NCI-H2171 treated with DMSO at 0.1 percent for 48 hours (cell line): Measurements from ENCODE around the gene SEMA5A.
"Not testable (repeated sequence)": the region's sequence is repeated elsewhere in the genome, so short reads cannot be mapped to it uniquely, and the experiment has no call there.

Experiments
- DNase-seq: peaks from one replicate; lab custom pipeline; 2025; lab: John Stamatoyannopoulos, UW

SEMA5A gene

DNA sequence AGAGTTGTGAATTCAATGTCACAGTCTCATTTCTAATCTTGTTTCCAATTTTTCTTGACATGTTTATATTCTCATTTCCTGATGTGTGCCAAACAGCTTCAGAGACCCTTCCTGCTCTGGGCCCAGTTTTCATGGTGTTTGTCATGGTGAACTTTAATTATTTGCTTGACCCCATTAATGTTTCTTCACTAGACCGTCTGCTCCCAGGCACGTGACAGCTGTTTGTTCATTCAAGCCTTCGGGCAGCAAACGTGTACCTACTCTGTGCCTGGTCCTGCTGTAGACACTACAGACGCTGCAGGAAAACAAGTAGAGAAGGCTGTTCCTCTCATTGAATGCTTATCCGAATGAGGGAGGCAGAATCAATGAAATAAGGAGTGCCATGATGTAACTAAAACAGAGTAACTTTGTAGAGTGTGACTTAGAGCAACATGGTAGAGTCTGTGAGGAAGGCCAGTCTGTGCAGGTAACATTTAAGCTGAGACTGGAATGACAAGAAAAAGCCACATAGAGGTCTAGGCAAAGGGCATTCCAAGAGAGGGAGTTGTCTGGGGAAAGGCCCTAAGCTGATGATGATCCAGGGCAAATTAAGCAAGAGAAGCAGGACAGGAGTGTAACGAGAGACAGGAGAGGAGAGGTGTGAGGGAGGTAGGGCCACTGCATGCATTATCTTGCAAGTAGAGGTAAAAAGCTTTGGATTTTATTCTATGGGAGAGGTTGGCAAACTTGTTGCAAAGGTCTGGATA is 191.4 kb downstream of the SEMA5A start:
- no peak for DNase-seq

DNA sequence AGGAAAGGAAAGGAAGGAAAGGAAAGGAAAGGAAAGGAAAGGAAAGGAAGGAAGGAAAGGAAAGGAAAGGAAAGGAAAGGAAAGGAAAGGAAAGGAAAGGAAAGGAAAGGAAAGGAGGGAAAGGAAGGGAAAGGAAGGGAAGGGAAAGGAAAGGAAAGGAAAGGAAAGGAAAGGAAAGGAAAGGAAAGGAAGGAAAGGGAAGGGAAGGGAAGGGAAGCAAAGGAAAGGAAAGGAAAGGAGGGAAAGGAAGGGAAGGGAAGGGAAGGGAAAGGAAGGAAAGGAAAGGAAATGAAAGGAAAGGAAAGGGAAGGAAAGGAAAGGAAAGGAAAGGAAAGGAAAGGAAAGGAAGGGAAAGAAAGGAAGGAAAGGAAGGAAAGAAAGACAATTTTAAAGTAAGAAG is 192.8 kb downstream of the SEMA5A start:
- DNase-seq: not testable (repeated sequence)

DNA sequence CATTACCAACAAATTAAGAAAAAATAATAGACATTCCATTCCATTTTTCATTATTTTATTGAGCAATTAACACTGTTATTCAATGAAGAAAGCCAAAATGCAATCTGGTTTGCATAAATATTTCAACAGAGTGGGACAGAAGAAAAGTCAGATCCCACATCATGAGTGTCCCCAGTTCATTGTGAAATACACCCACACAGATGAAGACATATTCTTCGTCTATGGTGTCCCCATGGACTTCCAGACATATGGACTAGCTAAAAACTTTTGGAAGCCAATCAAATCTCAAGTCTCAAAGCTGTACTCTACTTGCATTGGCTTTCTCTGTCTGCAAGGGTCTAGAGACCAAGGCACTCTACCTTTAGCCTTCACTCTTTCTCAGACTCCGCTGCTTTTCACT is 194.3 kb downstream of the SEMA5A start:
- no peak for DNase-seq

DNA sequence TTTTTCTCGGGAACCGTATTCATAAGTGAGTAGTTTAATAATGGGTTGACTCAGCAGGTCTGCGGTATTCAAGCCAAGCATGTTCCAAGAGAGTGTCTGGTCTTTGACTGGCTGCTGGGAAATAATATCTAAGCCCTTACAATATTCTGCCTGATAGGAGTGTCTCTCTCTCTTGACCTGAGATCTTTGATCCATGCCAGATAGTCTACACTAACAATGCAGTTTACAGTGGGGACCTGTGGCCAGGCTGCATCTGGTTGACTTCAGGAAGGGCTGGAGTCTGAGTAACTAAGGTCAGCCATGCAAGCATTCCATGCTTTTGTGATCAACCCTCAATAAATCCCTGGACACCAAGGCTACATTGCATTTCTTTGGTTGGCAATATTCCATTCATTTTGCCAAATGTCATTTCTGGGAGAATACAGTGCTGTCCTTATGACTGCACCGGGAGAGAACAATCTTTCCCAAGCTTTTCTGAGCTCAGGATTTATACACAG is 195.5 kb downstream of the SEMA5A start:
- DNase-seq: no peak

DNA sequence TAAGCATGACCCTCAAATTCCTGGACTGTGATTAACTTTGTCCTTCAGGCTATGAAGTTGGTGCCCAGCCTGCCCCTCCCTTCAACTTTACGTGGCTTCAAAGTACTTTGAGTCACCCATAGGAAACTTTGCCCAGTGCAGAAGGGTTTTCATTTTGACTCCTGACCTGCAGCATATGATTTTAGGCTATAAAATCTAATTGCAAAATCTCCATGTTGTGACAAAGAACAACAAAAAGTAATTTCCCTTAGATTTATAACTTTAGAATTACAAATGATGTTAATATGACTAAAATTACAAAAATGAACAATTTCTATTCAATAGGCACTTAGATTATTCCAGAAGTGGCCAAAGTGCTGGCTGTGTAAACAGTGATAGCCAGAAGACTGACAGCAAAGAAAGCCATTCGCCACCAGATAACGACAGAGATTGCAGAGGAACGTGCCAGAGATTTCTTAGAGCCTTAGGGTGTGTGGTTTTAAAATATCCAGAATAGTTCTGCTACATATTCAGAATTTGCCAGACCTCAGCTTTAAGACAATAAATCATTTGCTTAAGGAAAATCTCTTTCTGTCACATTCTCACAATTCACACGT is 197.4 kb downstream of the SEMA5A start:
- no peak for DNase-seq

DNA sequence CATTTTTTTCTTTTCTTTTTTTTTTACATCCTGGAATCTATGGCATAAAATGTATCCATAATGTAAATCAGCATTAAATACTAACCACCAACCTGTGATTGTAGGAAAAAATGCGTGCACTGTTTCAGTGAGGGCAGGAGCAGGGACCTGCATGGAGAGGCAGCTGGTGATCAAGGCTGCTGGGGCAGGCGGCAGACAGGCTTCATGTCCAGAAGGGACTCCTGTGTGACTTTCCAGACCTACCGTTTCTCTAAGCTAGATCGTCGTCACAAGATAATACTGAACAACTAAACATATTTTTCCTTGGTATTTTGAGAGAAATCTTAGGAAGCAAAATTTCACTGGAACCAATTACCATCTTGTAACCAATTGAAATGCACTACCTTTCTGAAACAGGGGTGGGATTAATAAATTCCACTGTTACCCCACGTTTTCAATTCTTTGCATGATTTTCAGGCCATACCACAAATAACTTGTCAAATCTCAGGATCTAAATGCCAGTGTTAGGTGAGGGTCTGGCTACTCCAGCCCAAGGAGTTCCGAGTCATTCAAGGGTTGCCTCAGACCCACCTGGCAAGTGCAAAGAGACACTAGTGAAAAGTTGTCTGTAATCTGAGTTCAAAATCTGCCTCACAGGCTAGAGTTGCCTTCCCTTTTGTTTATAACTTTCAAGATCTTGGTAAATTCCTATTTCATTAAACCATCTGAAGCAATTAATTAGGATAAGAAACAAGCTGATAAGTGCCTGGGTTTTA is 198.2 kb downstream of the SEMA5A start:
- DNase-seq: no peak

DNA sequence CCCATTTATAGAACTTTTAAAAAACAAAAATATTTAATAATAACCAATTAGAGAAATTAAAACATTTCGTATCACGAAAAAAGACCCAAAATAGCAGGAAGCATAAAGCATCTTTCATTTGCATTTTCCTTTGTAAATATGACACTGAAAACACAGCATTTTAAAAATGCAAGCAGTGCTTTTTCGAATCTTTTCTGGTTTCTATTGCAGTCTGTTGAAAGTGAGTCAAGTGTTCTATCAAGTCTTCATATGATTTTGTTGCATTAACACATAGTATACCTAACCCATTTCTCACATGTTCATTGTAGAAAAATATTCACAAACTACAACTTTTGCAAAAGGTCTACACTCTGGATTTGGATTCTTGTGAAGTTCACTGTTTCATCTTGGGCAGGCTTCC is 198.8 kb downstream of the SEMA5A start:
- no peak for DNase-seq

DNA sequence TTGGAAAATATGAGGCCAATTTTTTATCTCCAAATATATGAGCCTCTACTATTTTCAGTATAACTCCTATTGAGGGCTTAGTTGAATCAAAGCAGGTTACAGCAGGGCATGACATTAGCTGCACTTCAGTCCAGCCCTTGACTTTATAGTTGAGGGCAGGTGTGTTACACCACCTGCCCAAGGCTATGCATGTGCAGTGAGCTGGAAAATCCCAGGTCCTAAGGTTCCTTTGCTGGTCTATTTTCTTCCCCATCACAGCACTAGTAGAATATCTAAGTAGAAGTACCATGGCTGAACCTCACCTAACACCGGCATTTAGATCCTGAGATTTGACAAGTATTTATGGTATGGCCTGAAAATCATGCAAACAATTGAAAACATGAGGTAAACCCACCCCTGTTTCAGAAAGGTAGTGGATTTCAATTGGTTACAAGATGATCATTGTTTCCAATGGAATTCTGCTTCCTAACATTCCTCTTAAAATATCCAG is 201.1 kb downstream of the SEMA5A start:
- DNase-seq: no peak

DNA sequence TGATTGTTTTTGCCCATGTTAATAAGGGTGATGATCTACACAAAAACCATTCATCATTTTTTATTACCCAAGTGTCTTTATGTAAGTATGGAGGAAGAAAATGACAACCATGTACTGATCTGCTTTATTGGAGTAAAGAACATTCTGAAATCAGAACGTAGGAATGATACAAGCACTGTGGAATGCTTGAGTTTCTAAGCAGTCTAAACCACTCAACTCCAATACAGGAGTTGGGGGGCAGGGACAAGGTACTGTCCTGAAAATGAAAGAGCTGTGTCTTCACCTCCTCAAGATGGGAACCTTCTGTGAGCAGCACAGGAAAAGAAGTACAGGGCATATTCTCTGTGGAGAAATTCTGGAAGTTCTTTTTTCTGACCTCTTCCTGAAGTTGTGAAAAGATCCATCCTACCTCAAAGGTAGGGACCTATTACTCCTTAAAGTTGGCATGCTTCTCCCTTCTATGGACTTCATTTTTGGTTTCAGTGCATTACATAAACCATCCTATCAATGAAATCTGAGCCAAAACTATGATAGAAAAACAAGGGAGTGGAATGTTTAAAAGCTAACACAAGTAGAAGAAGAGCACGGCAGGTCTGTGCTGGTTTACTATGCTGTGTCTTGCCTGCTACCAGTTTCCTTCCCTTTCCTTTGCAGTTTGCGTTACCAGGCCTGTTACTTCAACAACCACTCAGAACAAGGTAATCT is 202.6 kb downstream of the SEMA5A start:
- no peak for DNase-seq

DNA sequence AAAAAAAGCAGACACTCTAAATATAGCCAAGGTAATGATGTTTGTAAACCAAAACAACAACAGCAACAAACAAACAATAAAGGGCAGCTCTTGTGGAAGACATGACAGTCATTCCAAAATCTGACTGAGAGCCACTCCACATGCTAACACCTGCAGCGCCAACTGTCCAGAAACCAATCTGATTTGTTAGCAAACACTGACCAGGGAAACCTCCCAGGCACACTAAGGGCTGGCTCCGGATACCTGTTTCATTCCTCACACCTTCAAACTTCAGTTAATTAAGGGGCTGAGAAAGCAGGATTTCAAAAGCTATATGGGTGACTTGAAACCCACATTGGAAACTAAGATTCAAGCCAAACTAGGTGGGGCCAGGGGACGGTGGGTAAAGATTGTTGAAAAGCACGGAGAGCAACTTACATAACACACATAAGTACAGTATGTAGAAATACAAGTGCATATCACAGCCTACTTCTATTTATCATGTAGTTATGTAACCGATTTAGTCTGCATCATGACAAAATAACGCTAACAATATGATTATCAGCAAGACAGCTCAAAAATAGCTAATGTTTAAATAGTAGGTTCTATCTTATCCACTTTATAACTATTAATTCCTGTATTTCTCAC is 203.6 kb downstream of the SEMA5A start:
- DNase-seq: no peak

DNA sequence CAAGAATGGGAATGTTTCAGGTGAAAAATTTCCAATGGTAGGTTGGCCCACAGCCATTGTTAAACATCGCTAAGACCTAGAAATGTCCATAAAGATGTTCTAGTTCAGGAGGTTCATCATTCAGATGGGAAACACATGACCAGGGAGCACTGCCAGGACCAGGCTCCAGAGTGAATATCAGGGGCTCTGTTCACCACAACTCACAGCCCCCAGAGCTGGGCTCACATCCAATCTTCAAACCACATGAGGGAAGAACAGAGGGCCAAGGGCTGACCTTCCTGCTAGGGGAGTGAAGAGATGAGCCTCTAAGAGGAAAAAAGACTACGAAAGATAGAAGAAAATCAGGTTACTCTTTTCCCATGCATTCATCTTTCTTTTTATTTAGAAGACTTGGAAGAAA is 205.8 kb downstream of the SEMA5A start:
- DNase-seq: no peak

DNA sequence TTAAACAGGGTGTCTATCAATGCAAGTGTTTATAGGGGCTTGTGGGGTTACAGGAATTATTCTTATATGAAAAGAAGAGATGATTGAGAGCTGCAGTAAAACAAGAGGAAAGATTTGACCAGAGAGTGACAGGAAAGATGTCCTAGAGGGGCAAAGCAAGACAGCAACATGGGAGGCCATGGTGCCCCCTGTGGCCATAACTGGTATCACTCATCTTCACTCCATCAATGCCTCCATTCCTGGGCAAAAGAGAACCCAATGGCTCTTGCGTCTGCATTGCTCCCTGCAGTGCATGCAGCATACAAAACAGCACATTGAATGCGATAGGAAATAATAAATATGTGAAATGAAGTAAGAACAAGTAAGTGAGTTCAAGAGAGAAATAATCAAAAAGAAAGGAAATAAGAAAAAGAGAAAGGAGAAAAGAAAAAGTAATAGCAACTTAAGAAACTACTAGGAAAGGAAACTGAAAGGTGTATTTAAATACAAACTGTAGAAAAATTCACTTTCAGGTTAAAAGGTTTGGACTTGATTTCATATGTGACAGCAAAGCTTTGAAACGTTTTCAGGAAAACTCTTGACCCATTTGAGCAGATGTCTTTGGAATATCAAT is 206.6 kb downstream of the SEMA5A start:
- DNase-seq: peak; percentile 25

DNA sequence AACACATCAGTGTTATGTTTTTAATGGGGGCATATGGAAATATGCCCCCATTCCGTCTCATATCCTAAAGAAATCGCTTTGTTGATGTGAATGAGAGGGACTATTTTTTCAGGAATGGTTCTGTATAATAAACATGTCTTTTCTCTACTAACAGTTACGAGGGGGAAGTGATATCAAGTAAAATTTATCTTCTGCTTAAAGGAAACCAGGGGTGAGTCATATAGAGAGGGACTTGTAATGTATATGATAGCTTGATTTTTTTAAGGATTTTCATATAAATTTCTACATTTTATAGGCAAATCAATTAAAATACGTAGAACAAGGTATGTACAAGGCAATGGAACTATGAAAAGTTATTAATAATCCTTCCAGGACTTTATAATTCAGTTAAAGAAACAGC is 207.1 kb downstream of the SEMA5A start:
- no peak for DNase-seq

DNA sequence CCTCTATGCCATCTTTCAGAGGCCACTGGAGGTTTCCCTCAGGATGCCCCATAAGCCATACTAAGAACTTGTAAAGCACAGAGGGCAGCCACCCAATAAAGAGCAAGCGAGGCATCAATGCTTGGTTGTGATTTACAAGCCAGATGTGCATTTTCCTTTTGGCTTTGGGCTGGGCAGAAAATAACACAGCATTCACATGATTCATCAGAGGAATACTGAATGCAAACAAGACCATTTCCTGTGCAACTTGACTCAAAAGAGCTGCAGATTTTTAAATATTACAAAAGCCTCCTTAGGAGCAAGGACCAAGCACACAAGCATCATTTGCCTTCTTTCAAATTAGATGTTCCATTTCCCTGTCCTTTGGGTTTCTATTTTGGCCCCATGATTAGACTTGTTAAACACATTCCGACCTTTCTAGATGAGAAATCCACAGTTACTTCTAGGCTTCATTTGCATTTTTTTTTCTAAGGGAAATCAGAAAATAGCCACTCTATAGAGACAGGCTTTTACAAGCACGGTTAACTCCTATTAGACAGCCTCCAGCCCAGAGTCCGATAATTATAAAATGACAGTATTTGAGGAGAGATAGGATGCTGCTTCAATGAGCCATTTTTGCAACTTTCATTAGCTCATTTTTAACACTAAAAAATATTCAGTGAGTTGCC is 207.8 kb downstream of the SEMA5A start:
- no peak for DNase-seq

DNA sequence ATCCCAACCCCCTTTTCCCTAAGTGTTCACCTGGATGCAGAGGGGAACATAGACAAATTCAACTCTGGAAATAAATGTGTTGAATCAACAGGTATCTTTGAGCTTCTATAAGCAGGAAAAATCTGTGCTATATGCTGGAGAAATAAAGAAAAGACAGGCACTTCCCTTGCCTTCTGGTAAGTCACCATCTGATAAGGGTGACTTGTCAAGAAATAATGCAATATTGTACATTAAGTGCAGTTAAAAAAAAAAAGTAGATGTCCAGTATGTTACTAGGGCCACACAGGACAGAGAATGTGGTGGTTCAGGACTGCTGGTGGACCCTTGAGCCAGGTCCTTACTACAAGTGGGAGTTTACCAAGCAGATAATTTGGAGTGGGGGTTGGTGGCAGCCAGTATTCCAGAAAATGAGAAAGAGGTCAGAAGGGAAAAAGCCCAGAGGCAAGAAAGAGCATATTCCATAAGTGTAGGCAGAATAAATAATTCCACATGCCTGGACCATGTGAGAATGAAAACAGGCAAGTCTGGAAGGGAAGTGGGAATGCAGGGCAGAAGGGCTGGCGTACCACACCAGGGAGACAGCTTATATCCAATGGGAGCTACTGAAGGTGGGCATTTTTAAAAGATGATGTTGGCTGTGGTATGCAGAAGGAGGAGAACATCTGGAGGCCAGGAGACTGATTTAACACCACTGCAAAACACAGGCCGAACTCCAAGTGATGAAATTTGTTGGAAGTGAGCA is 209.9 kb downstream of the SEMA5A start:
- DNase-seq: no peak

DNA sequence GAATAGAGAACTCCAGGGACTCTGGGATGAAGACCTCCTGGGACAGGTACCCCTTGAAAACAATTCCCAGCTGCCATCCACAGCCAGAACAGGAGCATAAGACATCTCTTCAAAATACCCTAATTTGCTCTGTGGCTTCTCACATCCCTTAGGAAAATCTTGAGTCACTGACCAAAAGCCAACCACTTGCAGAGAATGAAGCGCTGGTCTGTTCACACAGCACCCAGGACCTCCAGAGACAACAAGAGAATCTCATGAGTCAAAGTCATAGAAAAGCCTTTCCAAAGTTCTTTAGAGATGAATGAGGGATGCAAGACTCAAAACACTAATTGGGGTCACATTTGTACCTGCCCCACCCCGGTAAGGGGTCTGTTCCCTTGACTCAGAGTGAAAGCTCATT is 210.6 kb downstream of the SEMA5A start:
- no peak for DNase-seq

DNA sequence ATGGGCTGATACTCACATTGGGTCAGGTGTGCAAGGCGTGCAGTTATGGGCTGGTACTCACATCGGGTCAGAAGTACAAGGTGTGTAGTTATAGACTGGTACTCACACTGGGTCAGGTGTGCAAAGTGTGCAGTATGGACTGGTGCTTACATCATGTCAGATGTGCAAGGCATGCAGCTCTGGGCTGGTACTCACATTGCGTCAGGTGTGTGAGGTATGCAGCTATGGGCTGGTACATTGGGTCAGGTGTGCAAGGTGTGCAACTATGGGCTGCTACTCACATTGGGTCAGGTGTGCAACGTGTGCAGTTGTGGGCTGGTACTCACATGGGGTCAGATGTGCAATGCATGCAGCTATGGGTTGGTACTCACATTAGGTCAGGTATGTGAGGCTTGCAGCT is 213.8 kb downstream of the SEMA5A start:
- DNase-seq: no peak

DNA sequence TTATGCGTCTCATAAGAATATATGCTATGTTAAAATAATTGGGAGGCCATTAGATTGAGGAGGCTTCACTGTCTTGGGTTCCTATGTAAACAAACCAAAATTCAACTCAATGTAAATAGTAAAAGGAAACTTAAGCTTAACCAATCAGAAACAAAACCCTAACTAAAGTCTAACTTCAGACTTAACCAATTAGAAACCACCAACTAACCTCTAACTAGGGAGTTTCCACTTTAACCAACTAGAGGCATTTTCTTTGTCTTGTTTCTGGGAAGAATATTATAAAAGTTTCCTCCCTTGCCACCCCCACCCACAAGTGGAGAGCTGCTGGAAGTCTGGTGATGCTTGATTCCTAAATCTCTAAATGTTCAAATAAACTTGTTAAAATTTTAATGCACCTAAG is 214.5 kb downstream of the SEMA5A start:
- no peak for DNase-seq

DNA sequence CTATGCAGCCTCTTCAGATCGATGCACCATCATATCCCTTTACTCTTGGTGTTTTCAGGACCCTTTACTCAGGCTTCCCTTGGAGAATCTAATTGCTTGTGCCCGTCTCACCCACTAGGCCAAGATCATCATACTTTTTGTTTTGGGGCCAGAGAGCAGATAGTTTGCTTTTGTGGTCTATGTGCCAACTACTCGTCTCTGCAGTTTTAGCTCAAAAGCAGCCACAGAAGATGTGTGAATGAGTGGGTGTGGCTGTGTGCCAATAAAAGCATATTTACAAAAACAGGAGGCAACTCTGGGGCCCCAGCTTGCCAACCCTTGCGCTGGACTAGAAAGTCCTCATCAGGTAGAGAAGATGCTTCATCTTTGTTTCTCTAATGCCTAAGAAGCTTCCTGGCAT is 216.8 kb downstream of the SEMA5A start:
- DNase-seq: no peak

DNA sequence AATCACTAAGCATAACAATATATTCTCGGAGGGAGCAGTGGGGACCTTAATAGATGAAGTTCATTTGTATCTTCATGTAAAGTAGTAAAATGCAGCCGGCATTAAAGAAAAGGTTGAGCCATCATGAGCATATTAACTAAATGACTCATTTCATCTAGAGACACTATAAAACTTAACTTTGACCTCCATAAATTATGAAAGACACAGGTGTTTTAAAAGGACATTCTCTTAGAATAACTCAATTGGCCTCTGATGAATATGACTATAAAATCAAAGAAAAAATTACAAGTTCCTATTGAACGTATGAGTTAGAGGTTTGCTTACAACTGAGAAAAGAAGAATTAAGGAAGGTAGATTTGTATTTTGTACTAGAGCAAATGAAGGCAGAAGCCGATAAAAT is 220.3 kb downstream of the SEMA5A start:
- no peak for DNase-seq
